Left lung (tissue), 10 donors: ENCODE data around the gene BZW2. TPM values are rescaled to one million over a fixed set of nuclear protein-coding genes. Genes with fewer than 3 reads are reported as not detected.

ENCODE experiments used
- ATAC-seq: fragments of 200-7000 bp; cut with Tn5 transposase; one replicate; pipeline ENCODE4 v1.9.1; 2020; ENCODE audit warnings: moderate library complexity
- DNase-seq, 4 donors: peaks; one replicate each; pipeline ENCODE4 v3.0.0-alpha.2; 2013 to 2020
- H3K27ac ChIP-seq, 2 donors: fragments of 200-600 bp; sonication (generic) in 1 of 2; one replicate each; pipeline versions ENCODE4 v1.5.0 to v1.8.0; 2020 to 2021
- H3K27me3 ChIP-seq, 2 donors: fragments of 200-600 bp; sonication (generic) in 1 of 2; one replicate each; pipeline versions ENCODE4 v1.5.0 to v1.8.0; 2020 to 2021
- H3K36me3 ChIP-seq, 2 donors: fragments of 200-600 bp; sonication (generic) in 1 of 2; one replicate each; pipeline versions ENCODE4 v1.5.0 to v1.8.0; 2020 to 2021
- H3K4me1 ChIP-seq, 2 donors: fragments of 200-600 bp; one replicate each; pipeline ENCODE4 v1.8.0; 2021
- H3K4me3 ChIP-seq, 2 donors: fragments of 200-600 bp; sonication (generic) in 1 of 2; one replicate each; pipeline versions ENCODE4 v1.5.0 to v1.8.0; 2020 to 2021; ENCODE audit warnings: mild to moderate bottlenecking in 1 of 2
- H3K9me3 ChIP-seq, 2 donors: fragments of 200-600 bp; sonication (generic) in 1 of 2; one replicate each; pipeline versions ENCODE4 v1.5.0 to v1.8.0; 2020 to 2021
- CTCF ChIP-seq, 2 donors: fragments of 200-600 bp; sonication (generic) in 1 of 2; IDR thresholded peaks; one replicate each; pipeline versions ENCODE4 v1.5.0 to v1.8.0; 2021; ENCODE audit warnings: antibody characterized with exemption in 2 of 2
- intact Hi-C, 2 donors: fragments of 100-400 bp; cut with DNase I; formaldehyde crosslinking; loops; one replicate each; pipeline versions ENCODE4 v1.11.2 to v1.14.2; 2022
- polyA plus RNA-seq, 6 donors: library from polyadenylated mRNA; unstranded; fragments of 120-200 nt; gene quantifications; one replicate each; pipeline ENCODE4 v1.2.1, GENCODE V29; 2013; ENCODE audit not compliant: insufficient read length in 6 of 6
- total RNA-seq, 2 donors: library from RNA; stranded (reverse); fragmentation: NEBNext Ultra II Directional; extraction: Animal tissue kit (Norgen Biotek cat#: 25700); gene quantifications; one replicate each; pipeline ENCODE4 v1.2.1, GENCODE V29; 2021
- donor health status: DM: no; HTN: yes; CAD: no.
- donor health status: DM: no; HTN: no; CAD: no.

BZW2 gene
- total and polyA plus RNA-seq, 8 donors: 39.7 to 88.9 (median 77.3) TPM

- H3K27ac ChIP-seq: no peak overlapping the region
- intact Hi-C loops: no loop called here
- ATAC-seq: no peak
- H3K4me3 ChIP-seq: no peak overlapping the region
- TF ChIP-seq CTCF (IDR thresholded peaks at IDR 0.05): no peak
- no peaks in the 10 kb centered on the region for H3K27me3 ChIP-seq
- peaks cover 0 to 9% of the 10 kb centered on the region in 2 donors for H3K36me3 ChIP-seq
- DNase-seq: no peak
- H3K9me3 ChIP-seq: no peaks in the 10 kb centered on the region
- H3K4me1 ChIP-seq: no peaks in the 10 kb centered on the region
Measured at GRCh38 chr7:16627236-16627635, 18.7 kb upstream of the BZW2 start.

GRCh38 chr7:16630654-16631053 lies 15.3 kb upstream of the BZW2 start:
- Histone ChIP-seq H3K27ac (no peak overlapping the region), H3K4me3 (no peak overlapping the region), H3K36me3 (peaks cover 0 to 3% of the 10 kb centered on the region in 2 donors), H3K9me3 (no peaks in the 10 kb centered on the region), H3K27me3 (no peaks in the 10 kb centered on the region), H3K4me1 (peaks cover 0 to 14% of the 10 kb centered on the region in 2 donors)
- ATAC-seq: no peak
- intact Hi-C loops: no loop called here
- TF ChIP-seq CTCF (IDR thresholded peaks at IDR 0.05): no peak
- no peak for DNase-seq

- no peak for DNase-seq
- Histone ChIP-seq H3K27ac (no peak overlapping the region), H3K4me3 (no peak overlapping the region), H3K36me3 (no peaks in the 10 kb centered on the region), H3K27me3 (no peaks in the 10 kb centered on the region), H3K9me3 (no peaks in the 10 kb centered on the region), H3K4me1 (peaks cover 0 to 14% of the 10 kb centered on the region in 2 donors)
- intact Hi-C loops: no loop called here
- ATAC-seq: peak; percentile 56
- no peak for TF ChIP-seq CTCF (IDR thresholded peaks at IDR 0.05)
Measured at GRCh38 chr7:16634271-16634738, 11.7 kb upstream of the BZW2 start.

- H3K4me3 ChIP-seq: no peak overlapping the region
- H3K36me3 ChIP-seq: no peaks in the 10 kb centered on the region
- TF ChIP-seq CTCF (IDR thresholded peaks at IDR 0.05): no peak
- peaks cover 0 to 14% of the 10 kb centered on the region in 2 donors for H3K4me1 ChIP-seq
- intact Hi-C loops: no loop called here
- ATAC-seq (peak; percentile 45), DNase-seq (peak in 1 of 4 donors; percentile 40)
- no peaks in the 10 kb centered on the region for H3K9me3 ChIP-seq
- H3K27me3 ChIP-seq: no peaks in the 10 kb centered on the region
- no peak overlapping the region for H3K27ac ChIP-seq
Measured at GRCh38 chr7:16636555-16637101, 9.4 kb upstream of the BZW2 start.

GRCh38 chr7:16637379-16637778 lies 8.6 kb upstream of the BZW2 start:
- H3K9me3 ChIP-seq: no peaks in the 10 kb centered on the region
- DNase-seq (no peak), ATAC-seq (no peak)
- H3K27ac ChIP-seq: peak overlapping the region in 1 of 2 donors; percentile 37
- intact Hi-C loops: no loop called here
- H3K27me3 ChIP-seq: no peaks in the 10 kb centered on the region
- H3K36me3 ChIP-seq: no peaks in the 10 kb centered on the region
- H3K4me3 ChIP-seq: no peak overlapping the region
- no peak for TF ChIP-seq CTCF (IDR thresholded peaks at IDR 0.05)
- H3K4me1 ChIP-seq: peaks cover 0 to 14% of the 10 kb centered on the region in 2 donors
